Measurements from ENCODE around the gene TTC17.
"Not testable (repeated sequence)": the region's sequence is repeated elsewhere in the genome, so short reads cannot be mapped to it uniquely, and the experiment has no call there.

The TTC17 gene

GRCh38 chr11:43358801-43359421, at the start of gene TTC17:
Gene TTC17, plus strand, starts transcription at chr11:43358920. Its CDS starts 35 bp downstream, at chr11:43358955.
- DNase-seq, result peak; percentile 96

- DNase-seq, result peak; percentile 98
These were observed 46.7 kb upstream of the TTC17 start, which contains the start of gene API5 for GRCh38 chr11:43311791-43312607. Gene API5, plus strand, starts transcription at chr11:43311996. Its CDS starts 132 bp downstream, at chr11:43312128.

GRCh38 chr11:43315966-43316365, 42.8 kb upstream of the TTC17 start:
- no peak for DNase-seq

GRCh38 chr11:43316451-43316850, 42.3 kb upstream of the TTC17 start:
- no peak for DNase-seq

GRCh38 chr11:43327987-43328386, 30.7 kb upstream of the TTC17 start:
- peak; percentile 4 for DNase-seq

GRCh38 chr11:43328482-43328881, 30.2 kb upstream of the TTC17 start:
- DNase-seq, result no peak

- DNase-seq, result no peak
These were observed 17.6 kb upstream of the TTC17 start for GRCh38 chr11:43341159-43341558.

- DNase-seq, result not testable (repeated sequence)
These were observed 7.3 kb upstream of the TTC17 start for GRCh38 chr11:43351426-43351825.

- DNase-seq, result no peak
These were observed 4.4 kb upstream of the TTC17 start for GRCh38 chr11:43354311-43354710.

- no peak for DNase-seq
These were observed 2.4 kb upstream of the TTC17 start for GRCh38 chr11:43356336-43356735.

- DNase-seq, result no peak
These were observed 380 bp upstream of the TTC17 start for GRCh38 chr11:43358279-43358800.

- no peak for DNase-seq
These were observed 700 bp downstream of the TTC17 start for GRCh38 chr11:43359422-43359818.

GRCh38 chr11:43360361-43361032, 1.8 kb downstream of the TTC17 start:
- no peak for DNase-seq

- DNase-seq, result no peak
These were observed 8.0 kb downstream of the TTC17 start for GRCh38 chr11:43366677-43367076.

- DNase-seq, result no peak
These were observed 8.9 kb downstream of the TTC17 start for GRCh38 chr11:43367382-43368178.

- no peak for DNase-seq
These were observed 17.3 kb downstream of the TTC17 start for GRCh38 chr11:43376065-43376464.

- no peak for DNase-seq
These were observed 17.9 kb downstream of the TTC17 start for GRCh38 chr11:43376594-43376993.

- no peak for DNase-seq
These were observed 18.7 kb downstream of the TTC17 start for GRCh38 chr11:43377389-43377788.

GRCh38 chr11:43378897-43379296, 20.2 kb downstream of the TTC17 start:
- DNase-seq, result no peak

- DNase-seq, result no peak
These were observed 23.1 kb downstream of the TTC17 start for GRCh38 chr11:43381802-43382201.

- DNase-seq, result no peak
These were observed 23.9 kb downstream of the TTC17 start for GRCh38 chr11:43382614-43383013.

- no peak for DNase-seq
These were observed 25.7 kb downstream of the TTC17 start for GRCh38 chr11:43384393-43384792.

- no peak for DNase-seq
These were observed 34.0 kb downstream of the TTC17 start for GRCh38 chr11:43392713-43393112.

All from NCI-H1105 (cell line).